Ishikawa (cell line): ENCODE results near the gene AGAP2.

ENCODE experiments used
- CEBPB ChIP-seq: IDR thresholded peaks from 2 replicates; pipeline ENCODE4 v1.6.1; 2012
- CREB1 ChIP-seq: IDR thresholded peaks from 2 replicates; pipeline ENCODE4 v1.6.1; 2012; ENCODE audit warnings: low read depth
- EGR1 ChIP-seq: IDR thresholded peaks from 2 replicates; pipeline ENCODE4 v1.6.1; 2012
- EP300 ChIP-seq: IDR thresholded peaks from 2 replicates; pipeline ENCODE4 v1.6.1; 2012; ENCODE audit warnings: borderline replicate concordance
- FOXM1 ChIP-seq: IDR thresholded peaks from 2 replicates; pipeline ENCODE4 v1.6.1; 2012; ENCODE audit warnings: low read depth, borderline replicate concordance
- MAX ChIP-seq: IDR thresholded peaks from 2 replicates; pipeline ENCODE4 v1.6.1; 2012
- RAD21 ChIP-seq: IDR thresholded peaks from 2 replicates; pipeline ENCODE4 v1.6.1; 2012; ENCODE audit warnings: low read depth
- TCF12 ChIP-seq: IDR thresholded peaks from 2 replicates; pipeline ENCODE4 v1.6.1; 2012; ENCODE audit warnings: low read depth
- TEAD4 ChIP-seq: IDR thresholded peaks from 2 replicates; pipeline ENCODE4 v1.6.1; 2012
- ZBTB7A ChIP-seq: IDR thresholded peaks from 2 replicates; pipeline ENCODE4 v1.6.1; 2012; ENCODE audit warnings: low read depth

- no peak for TF ChIP-seq RAD21
- TF ChIP-seq MAX = no peak
- TF ChIP-seq ZBTB7A = no peak
- no peak for TF ChIP-seq EP300
- no peak for TF ChIP-seq FOXM1
- TF ChIP-seq EGR1 = no peak
- no peak for TF ChIP-seq TEAD4
- no peak for TF ChIP-seq CEBPB
- TF ChIP-seq CREB1 = no peak
- no peak for TF ChIP-seq TCF12
Measured at GRCh38 chr12:57719777-57720605, 18.6 kb downstream of the AGAP2 start.
